ENCODE results near the gene DAGLA. TPM values are rescaled to one million over a fixed set of nuclear protein-coding genes. Genes with fewer than 3 reads are reported as not detected.

Gene DAGLA
- total RNA-seq, 1 donor, result 3.6 TPM

DNA sequence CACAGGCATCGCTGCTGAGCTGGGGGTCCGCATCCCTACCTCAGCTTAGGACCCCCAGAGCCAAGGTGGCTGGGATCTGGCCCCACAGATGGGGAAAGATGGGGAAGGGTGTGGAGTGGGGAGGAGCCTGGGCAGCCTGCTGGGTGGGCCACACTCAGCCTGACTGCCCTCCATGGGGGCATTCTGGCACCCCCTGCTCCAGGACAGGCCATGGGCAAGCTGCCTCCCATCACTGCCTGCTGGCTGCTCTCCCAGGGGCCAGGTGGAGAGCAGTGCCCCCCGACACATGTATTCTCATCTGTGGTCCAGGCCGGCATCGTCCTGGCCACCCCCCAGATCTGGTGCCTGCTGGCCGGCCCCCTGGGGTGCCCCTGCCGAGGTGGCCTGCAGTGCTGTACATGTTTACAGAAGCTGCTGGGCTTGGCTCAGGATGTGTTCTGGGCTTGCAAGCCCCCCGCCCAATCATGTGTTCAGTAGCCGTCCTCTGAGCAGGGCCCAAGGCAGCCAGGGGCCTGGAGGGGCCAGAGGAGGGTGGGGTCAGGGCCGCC, 64.5 kb downstream of the DAGLA start:
- Histone ChIP-seq H3K9me3 (ENCODE audit: low read depth, low read length) (no peaks in the 10 kb centered on the region), H3K36me3 (ENCODE audit: insufficient read depth, low read length) (peaks cover 7% of the 10 kb centered on the region), H3K4me3 (ENCODE audit: insufficient read depth, low read length) (no peak overlapping the region), H3K4me2 (ENCODE audit: insufficient read depth, low read length) (no peak overlapping the region), H2AFZ (ENCODE audit: low read length) (no peak overlapping the region), H3K79me2 (ENCODE audit: insufficient read depth, low read length) (no peaks in the 10 kb centered on the region), H3K27ac (ENCODE audit: low read depth, low read length) (no peak overlapping the region), H3K27me3 (ENCODE audit: insufficient read depth, low read length) (no peaks in the 10 kb centered on the region), H3K4me1 (ENCODE audit: insufficient read depth, low read length) (peaks cover 4% of the 10 kb centered on the region), H4K20me1 (ENCODE audit: insufficient read depth, low read length) (no peaks in the 10 kb centered on the region)
- DNase-seq (ENCODE audit: insufficient read length, low spot score, missing footprints), result no peak
- TF ChIP-seq, protein P1, sequence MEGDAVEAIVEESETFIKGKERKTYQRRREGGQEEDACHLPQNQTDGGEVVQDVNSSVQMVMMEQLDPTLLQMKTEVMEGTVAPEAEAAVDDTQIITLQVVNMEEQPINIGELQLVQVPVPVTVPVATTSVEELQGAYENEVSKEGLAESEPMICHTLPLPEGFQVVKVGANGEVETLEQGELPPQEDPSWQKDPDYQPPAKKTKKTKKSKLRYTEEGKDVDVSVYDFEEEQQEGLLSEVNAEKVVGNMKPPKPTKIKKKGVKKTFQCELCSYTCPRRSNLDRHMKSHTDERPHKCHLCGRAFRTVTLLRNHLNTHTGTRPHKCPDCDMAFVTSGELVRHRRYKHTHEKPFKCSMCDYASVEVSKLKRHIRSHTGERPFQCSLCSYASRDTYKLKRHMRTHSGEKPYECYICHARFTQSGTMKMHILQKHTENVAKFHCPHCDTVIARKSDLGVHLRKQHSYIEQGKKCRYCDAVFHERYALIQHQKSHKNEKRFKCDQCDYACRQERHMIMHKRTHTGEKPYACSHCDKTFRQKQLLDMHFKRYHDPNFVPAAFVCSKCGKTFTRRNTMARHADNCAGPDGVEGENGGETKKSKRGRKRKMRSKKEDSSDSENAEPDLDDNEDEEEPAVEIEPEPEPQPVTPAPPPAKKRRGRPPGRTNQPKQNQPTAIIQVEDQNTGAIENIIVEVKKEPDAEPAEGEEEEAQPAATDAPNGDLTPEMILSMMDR (IDR thresholded peaks at IDR 0.05; ENCODE audit: extremely low read depth, low read depth, low read length), result no peak

DNA sequence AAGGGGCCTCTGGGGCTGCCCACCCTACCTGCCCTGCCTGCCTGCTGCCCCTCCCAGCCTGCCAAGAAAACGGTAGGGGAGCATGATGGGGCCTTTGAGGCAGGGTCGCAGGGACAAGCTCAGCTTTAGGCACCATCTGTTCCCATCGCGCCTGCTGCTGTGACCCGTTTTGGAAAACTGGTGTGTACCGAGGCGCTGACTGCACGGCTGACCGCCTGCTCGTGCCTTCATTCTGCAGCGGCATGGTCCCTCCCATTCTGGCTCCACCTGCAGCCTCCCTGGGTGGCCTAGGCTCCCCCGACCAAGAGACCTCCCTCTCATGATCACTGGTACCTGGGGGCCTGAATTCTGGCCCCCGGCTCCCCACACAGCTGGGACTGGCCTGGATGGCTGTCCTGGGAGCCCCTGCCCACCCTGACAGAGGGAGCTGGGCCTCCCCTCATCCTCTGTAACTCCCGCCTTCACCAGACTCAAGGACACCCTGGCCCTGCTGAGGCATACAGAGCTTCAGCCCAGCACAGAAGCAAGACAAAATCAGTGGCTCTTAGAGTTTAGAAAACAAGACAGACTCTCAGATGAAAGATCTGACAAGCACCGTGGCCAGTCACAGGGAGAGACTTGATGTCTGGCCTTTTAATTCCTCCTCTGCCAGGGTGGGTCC, 65.7 kb downstream of the DAGLA start:
- Histone ChIP-seq H3K4me2 (ENCODE audit: insufficient read depth, low read length) (no peak overlapping the region), H3K4me1 (ENCODE audit: insufficient read depth, low read length) (peaks cover 4% of the 10 kb centered on the region), H3K79me2 (ENCODE audit: insufficient read depth, low read length) (no peaks in the 10 kb centered on the region), H3K27ac (ENCODE audit: low read depth, low read length) (no peak overlapping the region), H3K9me3 (ENCODE audit: low read depth, low read length) (no peaks in the 10 kb centered on the region), H4K20me1 (ENCODE audit: insufficient read depth, low read length) (no peaks in the 10 kb centered on the region), H2AFZ (ENCODE audit: low read length) (no peak overlapping the region), H3K4me3 (ENCODE audit: insufficient read depth, low read length) (no peak overlapping the region), H3K27me3 (ENCODE audit: insufficient read depth, low read length) (no peaks in the 10 kb centered on the region), H3K36me3 (ENCODE audit: insufficient read depth, low read length) (peaks cover 4% of the 10 kb centered on the region)
- TF ChIP-seq, protein P1 (IDR thresholded peaks at IDR 0.05; ENCODE audit: extremely low read depth, low read depth, low read length), result no peak
- DNase-seq (ENCODE audit: insufficient read length, low spot score, missing footprints), result no peak

DNA sequence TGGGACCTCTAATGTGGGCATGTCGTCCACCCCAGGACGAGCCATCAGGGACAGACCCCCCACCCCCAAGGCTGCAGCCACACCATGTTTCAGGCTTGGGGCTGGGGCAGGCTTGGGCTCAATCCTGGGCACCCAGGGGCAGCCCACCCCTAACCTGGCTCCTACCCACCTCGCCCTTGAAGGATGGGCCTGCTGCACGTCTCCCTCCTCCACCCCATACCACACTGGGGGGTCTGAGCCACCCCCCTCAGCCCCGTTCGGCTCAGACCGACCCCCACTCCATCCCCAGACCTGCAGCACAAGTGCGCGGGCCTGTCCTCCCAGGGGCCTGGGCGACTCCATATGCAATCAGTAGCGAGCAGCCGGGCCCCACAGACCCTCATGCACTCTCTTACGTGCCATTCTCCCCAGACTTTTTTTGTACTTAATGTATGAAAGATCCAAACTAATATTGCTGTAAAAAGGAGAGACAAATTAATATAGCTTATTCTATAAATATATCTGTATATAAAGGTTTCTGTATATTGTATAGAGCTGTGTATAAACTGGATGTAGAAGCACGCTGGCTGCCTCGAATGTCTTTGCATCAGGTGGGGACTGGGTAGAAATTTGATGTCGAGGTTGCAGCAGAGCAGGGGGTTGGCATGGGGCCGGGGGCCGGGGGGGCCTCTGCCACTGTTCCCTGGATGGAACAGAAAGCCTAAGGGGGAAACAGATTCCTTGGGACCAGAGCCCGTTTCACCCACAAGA, 66.4 kb downstream of the DAGLA start:
- Histone ChIP-seq H3K4me2 (ENCODE audit: insufficient read depth, low read length) (no peak overlapping the region), H3K36me3 (ENCODE audit: insufficient read depth, low read length) (peaks cover 4% of the 10 kb centered on the region), H3K27ac (ENCODE audit: low read depth, low read length) (no peak overlapping the region), H3K4me3 (ENCODE audit: insufficient read depth, low read length) (no peak overlapping the region), H3K27me3 (ENCODE audit: insufficient read depth, low read length) (no peaks in the 10 kb centered on the region), H3K79me2 (ENCODE audit: insufficient read depth, low read length) (no peaks in the 10 kb centered on the region), H2AFZ (ENCODE audit: low read length) (no peak overlapping the region), H3K9me3 (ENCODE audit: low read depth, low read length) (no peaks in the 10 kb centered on the region), H3K4me1 (ENCODE audit: insufficient read depth, low read length) (peaks cover 4% of the 10 kb centered on the region), H4K20me1 (ENCODE audit: insufficient read depth, low read length) (no peaks in the 10 kb centered on the region)
- TF ChIP-seq, protein P1 (IDR thresholded peaks at IDR 0.05; ENCODE audit: extremely low read depth, low read depth, low read length), result no peak
- DNase-seq (ENCODE audit: insufficient read length, low spot score, missing footprints), result no peak

Data from osteoblast (primary cell).